ENCODE data around the gene MARCHF10. TPM values are rescaled to one million over a fixed set of nuclear protein-coding genes. Genes with fewer than 3 reads are reported as not detected.

Gene MARCHF10
- total RNA-seq, 1 experiment from 2014 or later = 0.03 TPM

DNA sequence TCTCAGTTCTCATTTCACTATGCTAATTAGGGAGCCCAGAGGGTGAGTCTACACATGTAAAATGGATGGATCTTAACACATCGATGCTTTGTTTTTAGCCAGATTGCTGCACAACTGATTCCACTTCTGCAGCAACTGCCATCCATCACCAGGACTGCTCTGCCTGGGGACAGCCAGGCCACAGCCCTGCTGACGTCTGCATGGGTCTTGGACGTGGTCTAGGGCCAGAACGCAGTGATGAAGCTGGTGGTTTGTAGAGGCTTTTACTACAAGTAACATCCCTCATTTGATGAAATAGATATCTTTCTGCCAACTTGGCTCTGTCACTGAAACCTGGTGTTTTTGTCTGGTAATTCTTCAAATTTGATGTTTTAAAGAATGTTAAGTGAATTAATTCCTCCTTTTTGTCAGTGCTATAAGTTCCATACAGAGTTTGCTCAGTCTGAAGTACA lies 50.6 kb downstream of the MARCHF10 start:
- DNase-seq = no peak
- Histone ChIP-seq H3K4me3 (ENCODE audit: insufficient read depth, low read depth, low read length) (no peak overlapping the region), H3K27me3 (ENCODE audit: control insufficient read depth, insufficient read depth, low read length) (no peaks in the 10 kb centered on the region; the same call in 1 of the 2 replicates), H3K36me3 (replicated peaks; ENCODE audit: control insufficient read depth, insufficient read depth, low read length) (no peaks in the 10 kb centered on the region)

DNA sequence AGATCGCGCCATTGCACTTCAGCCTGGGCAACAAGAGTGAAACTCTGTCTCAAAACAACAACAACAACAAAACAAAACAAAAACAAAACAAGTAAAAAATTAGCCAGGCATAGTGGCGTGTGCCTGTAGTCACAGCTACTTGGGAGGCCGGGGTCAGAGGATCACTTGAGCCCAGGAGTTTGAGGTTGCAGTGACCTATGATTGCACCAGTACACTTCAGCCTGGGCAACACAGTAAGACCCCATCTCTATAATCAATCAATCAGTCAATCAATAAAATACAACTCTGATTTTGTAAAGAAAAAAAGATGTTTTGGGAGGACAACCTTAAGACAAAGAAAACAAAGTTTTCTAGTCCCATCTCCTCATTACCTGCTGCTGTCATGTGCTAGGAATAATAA lies 51.9 kb downstream of the MARCHF10 start:
- no peak overlapping the region for H3K4me3 ChIP-seq (ENCODE audit: insufficient read depth, low read depth, low read length)
- no peaks in the 10 kb centered on the region; the same call in 1 of the 2 replicates for H3K27me3 ChIP-seq (ENCODE audit: control insufficient read depth, insufficient read depth, low read length)
- DNase-seq = no peak

DNA sequence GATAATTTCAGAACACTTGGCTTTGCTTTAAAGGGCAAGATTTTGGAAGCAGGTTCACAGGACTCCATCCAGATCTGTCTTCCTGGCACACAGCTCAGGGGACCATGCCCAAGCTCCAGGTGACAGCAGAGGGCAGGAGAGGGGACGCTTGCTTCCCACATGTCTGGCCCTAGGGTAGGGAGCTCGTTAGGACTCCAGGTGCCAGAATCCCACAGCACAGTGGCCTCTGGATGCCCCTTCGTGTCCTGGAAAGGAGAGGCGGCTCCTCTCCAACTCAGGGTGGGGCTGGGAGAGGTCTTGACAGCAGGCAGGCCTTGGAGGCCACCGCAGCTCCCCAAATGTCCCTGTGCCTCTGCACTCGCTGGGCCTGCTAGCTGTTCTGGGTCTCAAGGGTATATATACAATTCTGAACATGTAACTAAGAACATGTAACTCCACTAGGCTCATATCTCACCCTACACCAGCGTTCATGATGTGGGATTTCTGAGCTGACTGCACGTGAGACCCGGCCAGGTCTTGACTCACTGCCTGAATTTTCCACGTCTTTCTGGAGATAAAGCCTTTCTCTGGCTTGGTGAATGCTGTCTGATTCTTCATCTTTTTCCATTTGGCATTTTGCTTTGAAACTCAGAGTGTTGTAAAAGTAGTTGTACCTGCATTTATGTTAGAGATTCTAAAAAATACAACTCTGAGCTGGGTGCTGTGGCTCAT lies 52.8 kb downstream of the MARCHF10 start:
- H3K4me3 ChIP-seq (ENCODE audit: insufficient read depth, low read depth, low read length) = no peak overlapping the region
- H3K27me3 ChIP-seq (ENCODE audit: control insufficient read depth, insufficient read depth, low read length) = no peaks in the 10 kb centered on the region; the same call in 1 of the 2 replicates
- DNase-seq = peak; percentile 51
- H3K36me3 ChIP-seq (replicated peaks; ENCODE audit: control insufficient read depth, insufficient read depth, low read length) = no peaks in the 10 kb centered on the region

More for the DNA sequence above, 51.9 kb downstream of the MARCHF10 start:
- H3K36me3 ChIP-seq (replicated peaks; ENCODE audit: control insufficient read depth, insufficient read depth, low read length) = no peaks in the 10 kb centered on the region

DNA sequence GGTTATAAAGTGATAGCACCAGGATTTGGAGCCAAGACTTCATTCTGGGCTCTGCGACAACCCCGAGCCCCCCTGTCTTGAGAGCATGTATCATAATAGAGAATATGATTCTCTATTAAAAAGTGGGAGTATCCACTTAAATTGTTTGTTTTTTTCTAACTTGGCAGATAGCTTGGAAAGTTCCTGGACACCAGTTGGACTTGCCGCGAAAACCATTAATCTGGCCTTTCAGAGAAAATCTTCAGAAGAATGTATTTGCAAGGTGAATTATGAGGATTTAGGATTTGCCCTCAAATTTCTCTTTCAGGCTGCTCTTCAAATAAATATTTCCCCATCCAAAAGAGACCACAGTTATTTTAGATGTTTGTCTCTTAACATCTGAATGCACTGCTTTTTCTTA lies 53.5 kb downstream of the MARCHF10 start:
- Histone ChIP-seq H3K4me3 (ENCODE audit: insufficient read depth, low read depth, low read length) (no peak overlapping the region), H3K27me3 (ENCODE audit: control insufficient read depth, insufficient read depth, low read length) (peaks cover 2% of the 10 kb centered on the region; the same call in 1 of the 2 replicates)
- DNase-seq = no peak

DNA sequence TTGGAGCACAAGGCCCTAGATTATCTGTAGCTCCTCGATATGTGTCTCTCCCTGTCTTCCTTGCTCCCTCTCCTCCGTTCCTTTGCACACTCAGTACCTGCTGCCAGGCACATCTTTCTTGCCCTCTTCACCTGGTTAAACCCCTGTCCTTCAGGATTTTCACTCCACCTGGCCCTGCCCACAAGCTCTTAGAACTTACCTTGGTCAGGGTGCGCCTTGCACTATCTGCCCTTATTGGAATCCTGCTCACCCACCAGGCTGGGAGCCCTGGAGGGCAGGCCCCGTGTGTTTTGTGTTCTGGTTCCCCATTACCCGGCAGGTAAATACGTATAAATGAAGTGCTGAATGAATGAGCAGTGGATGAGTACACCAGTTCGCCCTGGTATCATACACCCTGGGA lies 54.6 kb downstream of the MARCHF10 start:
- peaks cover 2% of the 10 kb centered on the region; the same call in 1 of the 2 replicates for H3K27me3 ChIP-seq (ENCODE audit: control insufficient read depth, insufficient read depth, low read length)
- no peak overlapping the region for H3K4me3 ChIP-seq (ENCODE audit: insufficient read depth, low read depth, low read length)
- DNase-seq = no peak
- no peaks in the 10 kb centered on the region for H3K36me3 ChIP-seq (replicated peaks; ENCODE audit: control insufficient read depth, insufficient read depth, low read length)

More for the DNA sequence above, 53.5 kb downstream of the MARCHF10 start:
- no peaks in the 10 kb centered on the region for H3K36me3 ChIP-seq (replicated peaks; ENCODE audit: control insufficient read depth, insufficient read depth, low read length)

DNA sequence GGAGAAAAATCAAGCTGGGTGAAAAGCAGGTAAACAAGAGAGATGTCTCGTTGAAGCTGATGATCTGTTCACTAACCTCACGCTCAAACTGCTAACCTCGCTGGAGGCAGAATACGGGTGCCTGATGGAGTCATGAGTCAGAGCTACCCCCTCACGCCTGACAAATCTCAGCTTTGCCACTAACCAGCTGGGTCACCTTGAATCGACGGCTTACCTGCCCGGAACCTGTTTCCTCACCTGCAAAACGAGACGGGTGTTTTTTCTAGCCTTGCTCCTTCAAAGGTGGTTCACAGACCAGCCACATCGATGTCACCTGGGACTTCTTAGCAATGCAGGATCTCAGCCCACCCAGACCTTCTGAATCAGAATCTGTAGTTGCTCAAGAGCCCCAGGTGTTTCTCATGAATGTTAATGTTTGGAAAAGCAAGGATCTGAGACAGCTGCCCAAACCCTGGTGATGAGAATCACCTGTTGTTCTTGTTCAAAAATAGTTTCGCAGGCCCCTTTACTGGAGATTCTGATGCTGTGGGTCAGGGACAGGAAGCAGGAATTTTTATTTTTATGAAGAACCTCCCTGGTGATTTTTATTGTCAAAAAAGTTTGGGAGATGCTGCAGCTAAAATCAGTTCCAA lies 56.9 kb downstream of the MARCHF10 start:
- H3K27me3 ChIP-seq (ENCODE audit: control insufficient read depth, insufficient read depth, low read length) = peaks cover 2% of the 10 kb centered on the region; the same call in 1 of the 2 replicates
- no peak overlapping the region for H3K4me3 ChIP-seq (ENCODE audit: insufficient read depth, low read depth, low read length)
- DNase-seq = no peak

DNA sequence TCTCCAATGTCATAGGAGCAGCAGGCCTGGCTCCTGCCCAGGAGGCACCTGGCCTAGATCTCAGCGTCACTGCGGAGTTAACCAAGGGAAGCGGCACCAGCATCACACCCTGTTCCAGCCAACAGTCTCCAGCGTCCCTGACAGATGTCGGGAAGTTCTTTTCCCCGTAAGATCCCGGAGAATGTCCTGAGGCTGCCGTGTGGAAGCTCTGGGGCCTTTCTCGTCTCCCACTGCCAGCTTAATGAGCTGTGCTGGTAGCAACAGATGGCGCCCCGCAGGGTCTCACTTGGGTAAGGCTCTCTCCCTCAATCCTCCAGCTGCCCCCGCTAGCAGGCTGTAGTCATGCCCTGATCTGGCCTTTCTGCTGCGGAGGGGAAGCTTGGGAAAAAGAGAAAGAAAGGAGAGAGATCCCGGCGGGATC lies 57.5 kb downstream of the MARCHF10 start:
- DNase-seq = peak; percentile 59
- H3K4me3 ChIP-seq (ENCODE audit: insufficient read depth, low read depth, low read length) = no peak overlapping the region
- H3K36me3 ChIP-seq (replicated peaks; ENCODE audit: control insufficient read depth, insufficient read depth, low read length) = no peaks in the 10 kb centered on the region
- H3K27me3 ChIP-seq (ENCODE audit: control insufficient read depth, insufficient read depth, low read length) = peaks cover 2% of the 10 kb centered on the region; the same call in 1 of the 2 replicates

More for the DNA sequence above, 56.9 kb downstream of the MARCHF10 start:
- no peaks in the 10 kb centered on the region for H3K36me3 ChIP-seq (replicated peaks; ENCODE audit: control insufficient read depth, insufficient read depth, low read length)

DNA sequence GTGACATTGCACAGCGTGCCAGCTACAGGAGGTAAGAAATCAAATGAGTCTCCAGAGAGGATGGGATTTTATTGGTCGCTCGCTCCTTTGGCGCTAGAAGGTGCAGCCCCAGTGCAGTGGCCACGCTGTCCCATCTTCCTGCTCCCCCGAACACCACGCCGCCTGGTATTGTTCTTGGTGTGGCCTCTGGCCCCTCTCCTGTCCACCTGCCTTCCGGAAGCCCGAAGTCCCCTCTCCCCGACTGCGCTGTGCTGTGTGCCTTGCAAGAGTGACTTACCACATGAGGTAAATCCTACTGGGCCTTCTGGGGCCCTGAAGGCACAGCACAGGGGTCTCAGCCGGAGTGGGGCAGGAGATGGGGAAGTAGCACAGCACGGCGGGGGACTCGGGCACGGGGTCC lies 58.2 kb downstream of the MARCHF10 start:
- no peaks in the 10 kb centered on the region for H3K36me3 ChIP-seq (replicated peaks; ENCODE audit: control insufficient read depth, insufficient read depth, low read length)
- H3K27me3 ChIP-seq (ENCODE audit: control insufficient read depth, insufficient read depth, low read length) = peaks cover 2% of the 10 kb centered on the region; the same call in 1 of the 2 replicates
- DNase-seq = peak; percentile 31
- no peak overlapping the region for H3K4me3 ChIP-seq (ENCODE audit: insufficient read depth, low read depth, low read length)

DNA sequence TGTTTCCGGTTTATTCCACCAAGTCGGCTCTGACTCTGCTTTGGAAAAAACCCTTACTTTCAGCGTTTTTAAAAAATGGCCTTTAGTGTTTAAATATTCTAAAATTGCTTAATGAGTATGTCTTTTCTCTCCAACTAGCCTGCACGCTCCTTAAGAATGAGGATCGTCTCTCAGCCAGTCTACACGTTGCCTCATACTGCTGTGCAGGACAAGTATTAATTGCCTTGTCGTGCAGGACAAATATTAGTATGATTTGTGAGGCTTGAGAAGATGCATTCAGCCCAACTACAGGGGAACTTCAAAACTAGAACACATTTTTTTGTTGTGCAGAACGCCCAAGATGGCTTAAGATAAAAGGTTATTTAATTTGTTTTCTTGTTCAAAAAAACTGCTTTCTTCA lies 61.2 kb downstream of the MARCHF10 start:
- Histone ChIP-seq H3K27me3 (ENCODE audit: control insufficient read depth, insufficient read depth, low read length) (peaks cover 2% of the 10 kb centered on the region; the same call in 1 of the 2 replicates), H3K36me3 (replicated peaks; ENCODE audit: control insufficient read depth, insufficient read depth, low read length) (no peaks in the 10 kb centered on the region), H3K4me3 (ENCODE audit: insufficient read depth, low read depth, low read length) (no peak overlapping the region)
- DNase-seq = no peak

DNA sequence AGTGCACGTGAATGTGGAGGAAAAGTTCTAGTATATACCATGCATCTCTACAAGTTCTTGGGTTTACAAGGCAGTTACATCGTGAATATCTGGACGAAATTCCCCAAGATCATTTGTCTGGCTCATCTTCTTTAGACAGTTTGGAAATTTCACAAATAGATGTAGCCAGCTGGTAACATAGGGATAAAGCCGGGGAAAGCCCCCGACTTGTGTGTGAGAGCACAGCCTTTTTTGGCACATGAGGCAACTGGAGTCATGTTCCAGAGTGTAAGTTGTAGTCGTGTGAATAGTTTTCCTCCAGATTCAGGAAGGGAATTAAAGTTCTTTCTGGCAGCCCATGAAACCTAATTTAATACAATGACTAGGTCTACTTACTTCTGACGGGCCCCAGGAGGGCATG lies 62.3 kb downstream of the MARCHF10 start:
- Histone ChIP-seq H3K36me3 (replicated peaks; ENCODE audit: control insufficient read depth, insufficient read depth, low read length) (no peaks in the 10 kb centered on the region), H3K27me3 (ENCODE audit: control insufficient read depth, insufficient read depth, low read length) (peaks cover 2% of the 10 kb centered on the region; the same call in 1 of the 2 replicates), H3K4me3 (ENCODE audit: insufficient read depth, low read depth, low read length) (no peak overlapping the region)
- no peak for DNase-seq

DNA sequence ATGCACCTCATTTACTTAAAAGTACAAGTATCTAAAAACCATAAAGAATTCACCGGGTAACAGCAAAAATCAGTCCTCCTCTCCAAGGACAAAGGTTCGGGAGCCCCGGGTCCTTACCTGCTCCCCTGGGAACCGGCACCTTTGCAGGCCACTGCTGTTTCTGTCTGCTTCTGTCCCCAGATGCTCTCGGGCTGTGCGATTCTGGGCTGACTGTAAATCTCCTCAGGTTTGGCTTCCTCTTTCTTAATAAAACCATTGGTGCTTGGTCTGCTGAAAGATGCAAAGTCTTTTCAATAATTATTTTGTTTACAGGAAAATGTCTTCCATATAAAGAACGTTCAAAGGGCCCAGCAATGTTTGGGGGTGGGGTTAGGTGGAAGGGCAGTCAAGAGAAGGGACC lies 63.9 kb downstream of the MARCHF10 start:
- DNase-seq = no peak
- Histone ChIP-seq H3K27me3 (ENCODE audit: control insufficient read depth, insufficient read depth, low read length) (no peaks in the 10 kb centered on the region), H3K4me3 (ENCODE audit: insufficient read depth, low read depth, low read length) (no peak overlapping the region), H3K36me3 (replicated peaks; ENCODE audit: control insufficient read depth, insufficient read depth, low read length) (no peaks in the 10 kb centered on the region)

DNA sequence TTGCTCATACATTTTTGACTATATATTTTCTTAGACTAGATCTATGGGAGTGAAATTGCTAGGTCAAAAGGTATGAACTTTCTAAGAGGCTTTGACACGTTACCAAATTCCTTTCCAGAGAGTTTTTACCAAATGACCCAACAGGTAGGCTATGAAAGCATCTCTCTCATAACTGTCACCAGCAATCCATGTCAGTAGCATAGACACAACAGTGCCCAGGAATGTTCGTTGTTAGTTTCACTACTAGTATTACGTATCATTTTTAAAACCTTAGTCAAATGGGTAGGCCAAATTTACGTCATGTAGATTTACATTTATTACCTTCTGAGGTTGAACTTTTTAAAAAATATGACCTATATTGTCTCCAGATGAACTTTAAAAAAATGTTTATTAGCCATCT lies 66.8 kb downstream of the MARCHF10 start:
- no peaks in the 10 kb centered on the region for H3K36me3 ChIP-seq (replicated peaks; ENCODE audit: control insufficient read depth, insufficient read depth, low read length)
- DNase-seq = no peak
- no peak overlapping the region for H3K4me3 ChIP-seq (ENCODE audit: insufficient read depth, low read depth, low read length)
- H3K27me3 ChIP-seq (ENCODE audit: control insufficient read depth, insufficient read depth, low read length) = no peaks in the 10 kb centered on the region

DNA sequence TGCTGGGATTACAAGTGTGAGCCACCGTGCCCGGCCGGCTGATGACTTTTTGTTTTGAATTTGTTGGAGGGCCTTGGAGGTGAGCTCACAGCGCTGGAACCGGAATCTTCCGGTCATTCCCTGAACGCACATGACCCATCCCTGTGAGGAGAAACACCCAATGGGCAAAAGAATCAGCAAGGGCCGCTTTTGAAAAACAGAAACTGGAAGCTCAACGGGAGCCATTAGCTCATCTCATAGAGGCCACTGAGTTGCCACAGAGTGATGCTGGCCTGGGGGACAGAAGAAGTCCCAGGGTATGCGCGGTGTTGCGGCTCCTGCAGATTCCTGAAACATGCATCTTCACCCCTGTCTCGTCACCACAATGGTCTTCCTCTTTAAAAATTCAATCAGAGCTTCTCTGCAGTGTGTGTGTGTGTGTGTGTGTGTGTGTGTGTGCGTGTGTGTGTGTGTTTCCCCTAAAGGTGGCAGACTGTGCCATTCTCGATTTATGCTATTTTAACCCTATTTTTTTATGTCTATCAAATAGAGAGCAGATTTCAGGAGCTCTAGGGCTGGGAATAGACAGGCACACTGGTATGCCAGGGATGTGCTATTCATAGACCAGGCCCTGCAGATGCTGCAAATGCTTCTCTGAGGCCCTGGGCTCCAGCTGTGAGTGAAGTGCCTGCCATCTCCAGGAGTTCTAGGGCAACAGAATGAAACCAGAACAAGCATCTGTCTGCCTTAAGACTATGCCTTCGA lies 68.3 kb downstream of the MARCHF10 start:
- Histone ChIP-seq H3K36me3 (replicated peaks; ENCODE audit: control insufficient read depth, insufficient read depth, low read length) (no peaks in the 10 kb centered on the region), H3K4me3 (ENCODE audit: insufficient read depth, low read depth, low read length) (no peak overlapping the region), H3K27me3 (ENCODE audit: control insufficient read depth, insufficient read depth, low read length) (no peaks in the 10 kb centered on the region)
- peak; percentile 45 for DNase-seq

DNA sequence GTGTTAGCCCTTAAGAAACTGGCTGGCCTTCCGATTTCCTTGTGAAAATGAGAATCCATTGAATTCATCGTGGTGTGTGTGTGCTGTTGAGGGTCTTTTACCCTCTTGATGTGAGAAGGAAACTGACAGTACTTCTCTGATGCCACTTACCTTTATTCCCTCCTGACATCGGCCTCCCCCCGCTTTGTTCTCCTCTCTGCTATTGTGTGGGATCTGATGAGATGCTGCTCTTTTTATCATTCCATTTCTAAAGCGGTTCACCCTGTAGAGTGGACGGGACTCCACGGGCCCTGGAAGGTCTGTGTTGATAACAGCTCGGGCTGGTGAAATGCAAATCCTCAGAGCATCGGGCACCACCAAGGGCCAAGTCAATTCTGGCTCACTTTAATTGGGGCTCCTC lies 69.8 kb downstream of the MARCHF10 start:
- DNase-seq = no peak
- Histone ChIP-seq H3K4me3 (ENCODE audit: insufficient read depth, low read depth, low read length) (no peak overlapping the region), H3K36me3 (replicated peaks; ENCODE audit: control insufficient read depth, insufficient read depth, low read length) (no peaks in the 10 kb centered on the region), H3K27me3 (ENCODE audit: control insufficient read depth, insufficient read depth, low read length) (no peaks in the 10 kb centered on the region)

Data from H7 (cell line).